Stimulated activated effector memory CD8-positive, alpha-beta T cell treated with anti-CD3 and anti-CD28 coated beads, Interleukin-12 subunit alpha, Interleukin-12 subunit beta, amount 100 ng/mL, for 72 hours (primary cell): ENCODE data around the gene ANXA4.

Experiments
- ATAC-seq: fragments of 150-1000 bp; cut with Tn5 transposase; 2 replicates; pipeline ENCODE4 v1.10.0; 2021
- DNase-seq, 2 donors: peaks; one replicate each; pipeline ENCODE4 v3.0.0; 2021 to 2022; ENCODE audit warnings: low spot score in 2 of 2
- H3K27ac Mint-ChIP-seq: one replicate; pipeline ENCODE4 v1.8.0; 2022; ENCODE audit warnings: mild to moderate bottlenecking, mixed read lengths
- H3K36me3 Mint-ChIP-seq: one replicate; pipeline ENCODE4 v1.8.0; 2022; ENCODE audit warnings: mild to moderate bottlenecking, mixed read lengths
- H3K4me1 Mint-ChIP-seq: one replicate; pipeline ENCODE4 v1.8.0; 2022; ENCODE audit warnings: mixed read lengths
- H3K4me3 Mint-ChIP-seq: one replicate; pipeline ENCODE4 v1.8.0; 2022; ENCODE audit warnings: mild to moderate bottlenecking, mixed read lengths
- H3K9me3 Mint-ChIP-seq: one replicate; pipeline ENCODE4 v1.8.0; 2022; ENCODE audit warnings: mixed read lengths

ANXA4 gene

DNA sequence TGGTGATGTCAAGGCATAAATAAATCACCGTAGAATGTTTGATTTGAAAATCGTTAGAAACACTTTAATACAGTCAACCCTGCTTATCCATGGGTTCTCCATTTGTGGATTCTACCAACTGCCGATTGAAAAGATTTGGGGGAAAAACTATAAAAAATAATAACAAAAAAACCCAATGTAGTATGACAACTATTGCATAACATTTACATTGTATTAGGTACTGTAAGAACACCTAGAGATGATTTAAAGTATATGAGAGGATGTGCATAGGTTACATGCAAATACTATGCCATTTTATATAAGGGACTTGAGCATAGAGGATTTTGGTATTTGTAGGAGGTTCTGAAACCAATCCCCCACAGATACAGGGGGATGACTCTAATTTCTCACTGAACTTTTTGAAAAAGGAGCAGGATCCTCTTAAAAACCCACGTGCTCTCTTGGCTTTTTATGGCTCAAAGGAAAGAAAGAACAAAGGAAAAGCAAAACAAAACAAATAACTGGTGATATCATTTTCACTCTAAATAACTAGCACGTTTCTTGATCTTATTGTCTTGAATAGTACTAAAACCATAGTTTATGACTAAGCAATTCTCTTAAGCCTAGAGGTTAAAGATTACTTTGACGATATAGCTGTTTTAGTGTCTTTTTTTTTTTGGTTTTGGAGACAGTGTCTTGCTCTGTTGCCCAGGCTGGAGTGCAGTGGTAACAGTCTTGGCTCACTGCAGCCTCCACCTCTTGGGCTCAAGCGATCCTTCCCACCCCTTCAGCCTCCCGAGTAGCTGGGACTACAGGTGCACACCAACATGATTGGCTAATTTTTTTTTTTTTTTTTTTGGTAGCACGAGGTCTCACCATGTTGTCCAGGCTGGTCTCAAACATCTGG lies 104.5 kb downstream of the ANXA4 start:
- H3K27ac Mint-ChIP-seq: no peak overlapping the region
- ATAC-seq (no peak), DNase-seq (no peak)
- H3K36me3 Mint-ChIP-seq: peaks cover 93% of the 10 kb centered on the region
- peaks cover 6% of the 10 kb centered on the region for H3K4me1 Mint-ChIP-seq
- H3K4me3 Mint-ChIP-seq: no peak overlapping the region
- H3K9me3 Mint-ChIP-seq: no peaks in the 10 kb centered on the region

DNA sequence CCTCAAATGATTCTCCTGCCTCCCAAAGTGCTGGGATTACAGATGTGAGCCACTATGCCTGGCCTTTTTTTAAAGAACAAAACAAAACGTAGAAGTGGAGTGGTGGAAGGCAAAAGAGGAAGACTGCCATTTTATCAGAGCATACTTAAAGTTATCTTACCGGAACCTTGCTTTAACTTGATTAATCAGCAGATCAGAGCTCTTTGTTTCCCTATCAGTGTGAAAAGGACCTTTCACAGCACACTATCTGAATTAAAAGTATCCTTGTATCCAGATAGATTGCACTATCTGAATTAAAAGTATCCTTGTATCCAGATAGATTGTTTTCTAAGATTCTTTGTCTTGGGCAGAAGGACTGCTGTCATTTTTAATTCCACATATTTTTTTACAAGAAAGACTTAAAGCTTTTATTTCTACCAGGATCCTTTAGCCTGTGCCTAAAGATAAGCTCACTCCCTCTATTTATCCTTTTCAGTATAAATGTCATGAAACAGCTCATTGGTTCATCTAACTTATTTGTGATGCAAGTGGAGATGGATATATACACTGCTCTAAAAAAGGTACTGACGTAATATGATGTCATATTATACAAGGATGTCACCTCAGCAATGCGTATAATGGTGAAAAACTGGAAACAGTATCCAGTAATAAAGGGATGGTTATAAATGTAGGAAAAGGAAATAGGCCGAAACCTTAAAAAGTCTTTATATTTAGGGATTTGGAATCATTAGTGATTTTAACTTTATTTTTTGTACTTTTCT lies 105.3 kb downstream of the ANXA4 start:
- Mint-ChIP-seq H3K27ac (no peak overlapping the region), H3K4me1 (peaks cover 6% of the 10 kb centered on the region), H3K4me3 (no peak overlapping the region), H3K36me3 (peaks cover 93% of the 10 kb centered on the region), H3K9me3 (no peaks in the 10 kb centered on the region)
- ATAC-seq (no peak), DNase-seq (no peak)

DNA sequence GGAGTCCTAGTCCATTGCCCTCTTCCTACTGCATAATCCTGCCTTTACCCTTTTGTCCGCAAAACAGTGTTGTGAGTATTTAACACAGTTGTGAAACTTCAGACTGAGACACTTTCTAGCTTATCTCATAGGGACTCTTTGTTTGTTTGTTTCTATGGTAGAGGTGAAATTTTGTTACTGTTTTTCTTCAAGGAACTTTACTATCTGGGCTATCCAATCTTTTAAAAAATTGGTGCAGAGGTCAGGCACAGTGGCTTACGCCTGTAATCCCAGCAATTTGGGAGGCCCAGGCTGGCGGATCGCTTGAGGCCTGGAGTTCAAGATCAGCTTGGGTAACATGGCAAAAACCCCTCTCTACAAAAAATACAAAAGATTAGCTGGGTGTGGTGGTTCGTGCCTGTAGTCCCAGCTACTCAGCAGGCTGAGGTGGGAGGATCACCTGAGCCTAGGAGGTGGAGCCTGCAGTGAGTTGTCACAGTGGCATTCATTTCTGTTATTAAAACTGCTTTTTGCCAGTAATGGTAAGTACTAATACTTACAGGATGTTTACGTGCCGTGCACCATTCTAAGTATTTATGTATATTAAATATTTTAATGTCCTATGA lies 106.4 kb downstream of the ANXA4 start:
- no peak for DNase-seq
- no peak for ATAC-seq
- Mint-ChIP-seq H3K36me3 (peaks cover 95% of the 10 kb centered on the region), H3K27ac (no peak overlapping the region), H3K9me3 (no peaks in the 10 kb centered on the region), H3K4me1 (peaks cover 6% of the 10 kb centered on the region), H3K4me3 (no peak overlapping the region)

DNA sequence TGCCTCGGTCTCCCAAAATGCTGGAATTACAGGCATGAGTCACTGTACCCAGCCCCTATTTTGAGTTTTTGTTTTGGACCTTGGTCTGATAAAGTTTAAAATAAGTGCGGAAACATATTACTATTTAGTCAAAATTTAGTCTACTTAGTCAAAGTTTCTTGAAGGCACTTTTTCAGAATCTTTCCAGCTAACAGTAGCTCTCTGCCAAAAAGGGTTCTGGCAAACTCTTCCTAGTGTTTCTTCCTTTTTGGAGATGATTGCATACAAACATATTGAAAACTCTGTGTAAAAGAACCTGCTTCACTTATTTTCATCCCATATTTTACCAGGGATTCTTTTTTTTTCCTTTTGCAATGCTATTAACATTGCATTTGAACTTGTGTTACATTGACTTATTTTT lies 116.3 kb downstream of the ANXA4 start:
- Mint-ChIP-seq H3K36me3 (peaks cover 75% of the 10 kb centered on the region), H3K4me3 (no peak overlapping the region), H3K27ac (no peak overlapping the region), H3K4me1 (no peaks in the 10 kb centered on the region), H3K9me3 (no peaks in the 10 kb centered on the region)
- ATAC-seq (no peak), DNase-seq (no peak)

DNA sequence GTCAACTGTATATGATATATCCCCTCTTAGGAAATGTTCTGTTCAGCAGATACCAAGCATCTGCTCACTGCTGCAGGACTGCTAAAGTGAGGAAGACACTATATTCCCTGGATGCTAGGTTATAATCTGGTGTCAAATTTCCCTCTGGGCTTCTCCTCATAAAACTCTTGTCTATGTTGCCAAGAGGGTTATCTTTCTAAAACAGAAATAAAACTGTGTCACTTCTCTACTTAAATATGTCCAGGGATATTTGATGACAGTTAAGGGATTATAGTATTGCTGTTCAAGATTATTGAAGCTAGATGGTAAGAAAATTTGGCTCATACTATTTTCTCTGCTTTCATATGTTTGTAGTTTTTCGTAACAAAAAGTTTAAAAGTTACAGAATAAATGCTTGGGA lies 121.4 kb downstream of the ANXA4 start:
- Mint-ChIP-seq H3K36me3 (peaks cover 83% of the 10 kb centered on the region), H3K9me3 (no peaks in the 10 kb centered on the region), H3K4me1 (no peaks in the 10 kb centered on the region), H3K27ac (no peak overlapping the region), H3K4me3 (no peak overlapping the region)
- no peak for DNase-seq
- ATAC-seq: no peak
